H1 (cell line): Measurements from ENCODE around the gene GLIPR2. TPM values are rescaled to one million over a fixed set of nuclear protein-coding genes. Genes with fewer than 3 reads are reported as not detected.

Experiments used
- CTCF ChIA-PET: fragments of 300-600 bp; sonication (Branson Sonifier 250); formaldehyde crosslinking; loops from one replicate; lab custom pipeline; 2021; ENCODE audit not compliant: partially characterized antibody; lab: Charles Lee
- POLR2A ChIA-PET: fragments of 300-600 bp; sonication (Branson Sonifier 250); formaldehyde crosslinking; loops from one replicate; lab custom pipeline; 2021; ENCODE audit warnings: inconsistent platforms; ENCODE audit not compliant: partially characterized antibody; lab: Charles Lee
- DNase-seq, 2 experiments: peaks; one replicate each; pipeline versions ENCODE4 v3.0.0 to v3.0.0-alpha.2; 2010 to 2022; ENCODE audit warnings: low spot score in 2 of 2, low read depth in 1 of 2, mixed read lengths in 1 of 2
- FAIRE-seq: peaks from 2 replicates; lab custom pipeline; 2011; peaks lifted over from hg19 to GRCh38; lab: Jason Lieb, UNC
- H2AFZ ChIP-seq: 2 replicates; pipeline ENCODE4 v1.8.1; 2012; ENCODE audit warnings: low read length, inconsistent platforms
- H2AK5ac ChIP-seq: 2 replicates; pipeline ENCODE4 v1.6.1; 2013; ENCODE audit warnings: low read depth, low read length
- H2BK120ac ChIP-seq: replicated peaks from 2 replicates; pipeline ENCODE3; 2013; ENCODE audit warnings: low read depth, low read length, inconsistent platforms
- H2BK12ac ChIP-seq: 2 replicates; pipeline ENCODE4 v1.6.1; 2013; ENCODE audit warnings: low read depth, low read length
- H2BK15ac ChIP-seq: 2 replicates; pipeline ENCODE4 v1.6.1; 2013; ENCODE audit warnings: low read length
- H2BK20ac ChIP-seq: 2 replicates; pipeline ENCODE4 v1.6.1; 2013; ENCODE audit warnings: low read length
- H2BK5ac ChIP-seq: 2 replicates; pipeline ENCODE4 v1.6.1; 2013; ENCODE audit warnings: low read depth, low read length
- H3K14ac ChIP-seq: 2 replicates; pipeline ENCODE4 v1.6.1; 2013; ENCODE audit warnings: inconsistent platforms; ENCODE audit not compliant: insufficient read length
- H3K18ac ChIP-seq: 2 replicates; pipeline ENCODE4 v1.6.1; 2013; ENCODE audit warnings: low read length; ENCODE audit errors: extremely low read depth
- H3K23ac ChIP-seq: 2 replicates; pipeline ENCODE4 v1.6.1; 2013; ENCODE audit warnings: inconsistent platforms; ENCODE audit not compliant: insufficient read length
- H3K23me2 ChIP-seq: 2 replicates; pipeline ENCODE4 v1.6.1; 2013; ENCODE audit warnings: low read depth, low read length
- H3K27ac ChIP-seq: 2 replicates; pipeline ENCODE4 v1.6.1; 2011; ENCODE audit warnings: low read depth, low read length, inconsistent platforms
- H3K27me3 ChIP-seq, 4 experiments: replicated peaks in 1 of 4; 1 replicate in 1 of 4; 2 replicates in 3 of 4; pipeline versions ENCODE4 v1.6.1 to v1.8.1; 2011 to 2013; ENCODE audit warnings: low read length in 3 of 4, mild to moderate bottlenecking in 3 of 4, inconsistent platforms in 2 of 4, mixed read lengths in 2 of 4, moderate library complexity in 1 of 4; ENCODE audit not compliant: control insufficient read depth in 3 of 4, insufficient read depth in 3 of 4; ENCODE audit errors: extremely low read depth in 1 of 4
- H3K36me3 ChIP-seq, 4 experiments: 2 replicates each; pipeline versions ENCODE4 v1.6.1 to v1.8.1; 2011 to 2013; ENCODE audit warnings: mild to moderate bottlenecking in 4 of 4, low read length in 3 of 4, moderate library complexity in 2 of 4, control low read depth in 1 of 4, inconsistent platforms in 1 of 4; ENCODE audit not compliant: insufficient read depth in 4 of 4, control insufficient read depth in 2 of 4
- H3K4ac ChIP-seq: replicated peaks from 2 replicates; pipeline ENCODE3; 2013; ENCODE audit warnings: low read length, low read depth, mixed read lengths, inconsistent platforms; ENCODE audit not compliant: insufficient read length
- H3K4me1 ChIP-seq, 4 experiments: replicated peaks in 1 of 4; 1 replicate in 1 of 4; 2 replicates in 3 of 4; pipeline versions ENCODE4 v1.6.1 to v1.8.1; 2011 to 2013; ENCODE audit warnings: low read length in 3 of 4, inconsistent platforms in 2 of 4, mixed read lengths in 1 of 4; ENCODE audit not compliant: insufficient read depth in 4 of 4, control insufficient read depth in 3 of 4
- H3K4me2 ChIP-seq, 2 experiments: 2 replicates each; pipeline versions ENCODE4 v1.6.1 to v1.8.1; 2011 to 2013; ENCODE audit warnings: low read depth in 2 of 2, low read length in 2 of 2, control low read depth in 1 of 2, inconsistent platforms in 1 of 2, mild to moderate bottlenecking in 1 of 2; ENCODE audit not compliant: insufficient read depth in 1 of 2
- H3K4me3 ChIP-seq, 4 experiments: fragments of 200-600, 300-600 bp in 1 of 4; sonication (generic), shearing (Covaris generic), sonication (Bioruptor Twin) in 1 of 4; 2 replicates each; pipeline versions ENCODE4 v1.5.1 to v1.8.1; 2011 to 2016; ENCODE audit warnings: low read length in 4 of 4, low read depth in 3 of 4, control low read depth in 2 of 4, inconsistent platforms in 2 of 4, mild to moderate bottlenecking in 2 of 4, mixed read lengths in 1 of 4, moderate library complexity in 1 of 4; ENCODE audit not compliant: insufficient read depth in 2 of 4; ENCODE audit errors: extremely low read depth in 1 of 4
- H3K56ac ChIP-seq: replicated peaks from 2 replicates; pipeline ENCODE3; 2013; ENCODE audit warnings: low read depth, mild to moderate bottlenecking, mixed read lengths, low read length, inconsistent platforms; ENCODE audit not compliant: insufficient read length
- H3K79me1 ChIP-seq: 2 replicates; pipeline ENCODE4 v1.6.1; 2013; ENCODE audit warnings: low read depth, low read length, control low read depth
- H3K79me2 ChIP-seq, 2 experiments: 2 replicates each; pipeline versions ENCODE4 v1.6.1 to v1.8.1; 2012 to 2013; ENCODE audit warnings: low read length in 2 of 2, mild to moderate bottlenecking in 2 of 2, inconsistent platforms in 1 of 2; ENCODE audit not compliant: insufficient read depth in 2 of 2, control insufficient read depth in 1 of 2
- H3K9ac ChIP-seq, 4 experiments: replicated peaks in 1 of 4; 1 replicate in 1 of 4; 2 replicates in 3 of 4; pipeline versions ENCODE4 v1.6.1 to v1.8.1; 2011 to 2013; ENCODE audit warnings: low read depth in 3 of 4, low read length in 3 of 4, control low read depth in 2 of 4, mild to moderate bottlenecking in 2 of 4, moderate library complexity in 2 of 4, inconsistent platforms in 1 of 4; ENCODE audit errors: extremely low read depth in 1 of 4
- H3K9me3 ChIP-seq, 2 experiments: 2 replicates each; pipeline versions ENCODE4 v1.6.1 to v1.8.1; 2012 to 2013; ENCODE audit warnings: mild to moderate bottlenecking in 2 of 2, moderate library complexity in 2 of 2, control low read depth in 1 of 2, inconsistent platforms in 1 of 2, low read depth in 1 of 2, low read length in 1 of 2, mixed read lengths in 1 of 2; ENCODE audit not compliant: insufficient read depth in 2 of 2
- H4K20me1 ChIP-seq, 2 experiments: replicated peaks in 1 of 2; 2 replicates each; pipeline versions ENCODE3 to v1.8.1; 2011 to 2013; ENCODE audit warnings: inconsistent platforms in 2 of 2, low read length in 2 of 2, mild to moderate bottlenecking in 1 of 2; ENCODE audit not compliant: insufficient read depth in 2 of 2, control insufficient read depth in 1 of 2
- H4K5ac ChIP-seq: 2 replicates; pipeline ENCODE4 v1.6.1; 2013; ENCODE audit warnings: low read length, low read depth, mixed read lengths, inconsistent platforms; ENCODE audit not compliant: insufficient read length
- H4K8ac ChIP-seq: 2 replicates; pipeline ENCODE4 v1.8.0; 2013; ENCODE audit warnings: mild to moderate bottlenecking, moderate library complexity, low read length, inconsistent platforms; ENCODE audit not compliant: insufficient read depth; ENCODE audit errors: extremely low read depth
- H4K91ac ChIP-seq: replicated peaks from 2 replicates; pipeline ENCODE3; 2013; ENCODE audit warnings: low read length, mixed read lengths, inconsistent platforms; ENCODE audit not compliant: insufficient read length
- POLR2A ChIP-seq, 2 experiments: IDR thresholded peaks; 1 replicate in 1 of 2; 2 replicates in 1 of 2; pipeline ENCODE4 v1.6.1; 2011; ENCODE audit warnings: low read depth in 2 of 2, low read length in 2 of 2, mild to moderate bottlenecking in 2 of 2; ENCODE audit errors: control extremely low read depth in 1 of 2
- RNF2 ChIP-seq: fragments of 200-900, 300-1000 bp; sonication (generic); IDR thresholded peaks from 2 replicates; pipeline ENCODE4 v1.7.1; 2016; ENCODE audit warnings: borderline replicate concordance, low read depth, mild to moderate bottlenecking, antibody characterized with exemption, low read length; ENCODE audit not compliant: poor library complexity, severe bottlenecking; ENCODE audit errors: missing control alignments
- SP2 ChIP-seq: IDR thresholded peaks from 2 replicates; pipeline ENCODE4 v1.6.1; 2012; ENCODE audit warnings: mild to moderate bottlenecking, low read length, inconsistent platforms
- SP4 ChIP-seq: IDR thresholded peaks from 2 replicates; pipeline ENCODE4 v1.6.1; 2012; ENCODE audit warnings: low read length, inconsistent platforms
- TEAD4 ChIP-seq: IDR thresholded peaks from 2 replicates; pipeline ENCODE4 v1.6.1; 2012; ENCODE audit warnings: low read depth, low read length, inconsistent platforms, mixed read lengths
- WGBS, 2 experiments: shearing (Covaris generic) in 1 of 2; methylation state at CpG; one replicate each; pipeline versions ENCODE4 v1.1.6 to v1.1.7; 2013 to 2015; ENCODE audit warnings: low lambda C conversion rate in 2 of 2, mixed read lengths in 2 of 2, inconsistent platforms in 1 of 2, low coverage in 1 of 2, missing lambda C conversion rate in 1 of 2; ENCODE audit not compliant: insufficient replicate concordance in 2 of 2, insufficient coverage in 1 of 2, insufficient read length in 1 of 2; ENCODE audit errors: extremely low coverage in 1 of 2, missing lambda C conversion rate in 1 of 2; 5-methylcytosine and 5-hydroxymethylcytosine counted together
- polyA plus RNA-seq, 7 experiments: library from polyadenylated mRNA; depleted of rRNA in 3 of 7; stranded (reverse) in 5 of 7; unstranded in 2 of 7; fragments of >200 nt in 5 of 7; fragments of 200-250 nt in 2 of 7; gene quantifications; 1 replicate in 5 of 7; 2 replicates in 1 of 7; 4 replicates in 1 of 7; pipeline versions ENCODE4 v1.2.1 to v1.2.3, GENCODE V29; 2011 to 2013; ENCODE audit warnings: missing spikeins in 2 of 7, mixed read lengths in 2 of 7
- total RNA-seq: library from RNA; stranded (reverse); fragmentation: NEBNext Ultra II Directional; extraction: Animal tissue kit (Norgen Biotek cat#: 25700); gene quantifications from 2 replicates; pipeline ENCODE4 v1.2.1, GENCODE V29; 2021

GLIPR2 gene
- total and polyA plus RNA-seq, 2 of the 8 experiments (the other 6 are each of a cell fraction or from before 2014, with no cell fraction given): 7.9 to 12.0 TPM

- H3K27ac ChIP-seq: no peak overlapping the region
- no peak overlapping the region for H2BK15ac ChIP-seq
- peaks cover 0 to 7% of the 10 kb centered on the region in 2 experiments; a peak in 2 of 4 replicates for H3K9me3 ChIP-seq
- no peak for FAIRE-seq
- H3K36me3 ChIP-seq: no peaks in the 10 kb centered on the region; a peak in 1 of 8 replicates
- H3K4ac ChIP-seq: no peak overlapping the region
- no peak overlapping the region for H2AFZ ChIP-seq
- H2BK20ac ChIP-seq: no peak overlapping the region
- peaks cover 7 to 17% (median 11%) of the 10 kb centered on the region in 4 experiments for H3K27me3 ChIP-seq
- no peak overlapping the region for H4K5ac ChIP-seq
- no peak overlapping the region for H3K14ac ChIP-seq
- H2BK5ac ChIP-seq: no peak overlapping the region
- H2BK120ac ChIP-seq: no peak overlapping the region
- no peak overlapping the region for H3K4me2 ChIP-seq
- no peak overlapping the region; the same call in 1 of the 2 replicates for H2BK12ac ChIP-seq
- peak overlapping the region; percentile 7; the same call in 1 of the 2 replicates for H3K18ac ChIP-seq
- H2AK5ac ChIP-seq: no peak overlapping the region
- WGBS, 2 experiments: 89% methylated on average over 13 of the region's 13 CpGs; no CpG with 5 or more reads in 1 of the 2 experiments
- peaks cover 3 to 4% of the 10 kb centered on the region in 2 experiments for H4K20me1 ChIP-seq
- peaks cover 4% of the 10 kb centered on the region; the same call in 1 of the 2 replicates for H3K23me2 ChIP-seq
- H3K56ac ChIP-seq: no peak overlapping the region
- H4K8ac ChIP-seq: no peak overlapping the region
- no peak for DNase-seq
- CTCF ChIA-PET: interaction anchor here (0.5 to 6.7 kb wide), 6 partner anchors 11 to 104 kb away, joined by 3 to 58 read pairs (median 7); partner anchors contain the start of gene CCIN
- TF ChIP-seq SP4 (no peak), RNF2 (no peak), POLR2A (IDR thresholded peaks at IDR 0.05; ENCODE audit: control extremely low read depth in 1 of 2, low read depth in 2 of 2, low read length in 2 of 2) (no peak), SP2 (no peak), TEAD4 (no peak)
- H3K23ac ChIP-seq: no peak overlapping the region
- no peak overlapping the region for H3K9ac ChIP-seq
- H3K79me1 ChIP-seq: no peaks in the 10 kb centered on the region
- H3K4me3 ChIP-seq: no peak overlapping the region
- H3K4me1 ChIP-seq: no peaks in the 10 kb centered on the region
- H4K91ac ChIP-seq: no peak overlapping the region
- H3K79me2 ChIP-seq: no peaks in the 10 kb centered on the region
- POLR2A ChIA-PET: interaction anchor here (3.7 kb wide), 1 partner anchor 22 kb away, joined by 19 read pairs; no protein-coding TSS in a partner anchor
Measured at GRCh38 chr9:36143245-36143641, 6.7 kb downstream of the GLIPR2 start.
